ENCODE measurements around the gene REP15. TPM values are rescaled to one million over a fixed set of nuclear protein-coding genes. Genes with fewer than 3 reads are reported as not detected.

REP15 gene
- total and polyA plus RNA-seq, 2 experiments from 2014 or later, result 0.38 to 0.89 TPM

DNA sequence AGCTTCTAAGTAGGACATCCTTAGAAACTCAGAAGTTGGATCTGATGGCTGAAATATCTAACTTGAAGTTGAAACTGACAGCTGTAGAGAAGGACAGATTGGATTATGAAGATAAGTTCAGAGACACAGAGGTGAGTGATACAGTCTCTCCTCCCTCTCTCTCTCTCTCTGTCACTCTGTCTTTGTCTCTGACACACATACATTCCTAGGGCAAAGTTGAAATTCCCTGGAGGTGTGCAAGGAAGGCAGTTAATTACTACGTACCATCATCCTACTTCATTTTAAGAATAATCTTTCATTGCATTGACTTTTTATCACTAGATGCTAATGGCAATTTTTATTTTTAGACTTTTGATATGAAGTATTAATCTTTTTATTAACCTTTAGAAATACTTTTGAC, 46.2 kb upstream of the REP15 start:
- Histone ChIP-seq H3K4me2 (no peak overlapping the region), H3K4me3 (no peak overlapping the region), H3K27ac (ENCODE audit: low read depth) (no peak overlapping the region), H3K36me3 (ENCODE audit: insufficient read depth) (no peaks in the 10 kb centered on the region), H3K9me2 (ENCODE audit: insufficient read depth) (no peaks in the 10 kb centered on the region), H3K79me2 (replicated peaks; ENCODE audit: insufficient read depth) (no peaks in the 10 kb centered on the region), H4K20me1 (replicated peaks; ENCODE audit: insufficient read depth) (no peaks in the 10 kb centered on the region), H3K4me1 (ENCODE audit: insufficient read depth) (no peaks in the 10 kb centered on the region), H3K27me3 (ENCODE audit: insufficient read depth) (no peaks in the 10 kb centered on the region), H3F3A (replicated peaks; ENCODE audit: low read depth) (no peaks in the 10 kb centered on the region), H2AFZ (no peak overlapping the region)
- H3K4me3 Mint-ChIP-seq, result no peak overlapping the region
- H3K27me3 Mint-ChIP-seq (ENCODE audit: insufficient read depth, low read depth, poor library complexity), result peaks cover 2% of the 10 kb centered on the region
- no peak overlapping the region for H3K27ac Mint-ChIP-seq
- ATAC-seq (no peak), DNase-seq (ENCODE audit: low spot score) (no peak)
- TF ChIP-seq, protein P1, sequence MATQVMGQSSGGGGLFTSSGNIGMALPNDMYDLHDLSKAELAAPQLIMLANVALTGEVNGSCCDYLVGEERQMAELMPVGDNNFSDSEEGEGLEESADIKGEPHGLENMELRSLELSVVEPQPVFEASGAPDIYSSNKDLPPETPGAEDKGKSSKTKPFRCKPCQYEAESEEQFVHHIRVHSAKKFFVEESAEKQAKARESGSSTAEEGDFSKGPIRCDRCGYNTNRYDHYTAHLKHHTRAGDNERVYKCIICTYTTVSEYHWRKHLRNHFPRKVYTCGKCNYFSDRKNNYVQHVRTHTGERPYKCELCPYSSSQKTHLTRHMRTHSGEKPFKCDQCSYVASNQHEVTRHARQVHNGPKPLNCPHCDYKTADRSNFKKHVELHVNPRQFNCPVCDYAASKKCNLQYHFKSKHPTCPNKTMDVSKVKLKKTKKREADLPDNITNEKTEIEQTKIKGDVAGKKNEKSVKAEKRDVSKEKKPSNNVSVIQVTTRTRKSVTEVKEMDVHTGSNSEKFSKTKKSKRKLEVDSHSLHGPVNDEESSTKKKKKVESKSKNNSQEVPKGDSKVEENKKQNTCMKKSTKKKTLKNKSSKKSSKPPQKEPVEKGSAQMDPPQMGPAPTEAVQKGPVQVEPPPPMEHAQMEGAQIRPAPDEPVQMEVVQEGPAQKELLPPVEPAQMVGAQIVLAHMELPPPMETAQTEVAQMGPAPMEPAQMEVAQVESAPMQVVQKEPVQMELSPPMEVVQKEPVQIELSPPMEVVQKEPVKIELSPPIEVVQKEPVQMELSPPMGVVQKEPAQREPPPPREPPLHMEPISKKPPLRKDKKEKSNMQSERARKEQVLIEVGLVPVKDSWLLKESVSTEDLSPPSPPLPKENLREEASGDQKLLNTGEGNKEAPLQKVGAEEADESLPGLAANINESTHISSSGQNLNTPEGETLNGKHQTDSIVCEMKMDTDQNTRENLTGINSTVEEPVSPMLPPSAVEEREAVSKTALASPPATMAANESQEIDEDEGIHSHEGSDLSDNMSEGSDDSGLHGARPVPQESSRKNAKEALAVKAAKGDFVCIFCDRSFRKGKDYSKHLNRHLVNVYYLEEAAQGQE (IDR thresholded peaks at IDR 0.05; ENCODE audit: unreplicated experiment), result no peak
- TF ChIP-seq, protein P2, sequence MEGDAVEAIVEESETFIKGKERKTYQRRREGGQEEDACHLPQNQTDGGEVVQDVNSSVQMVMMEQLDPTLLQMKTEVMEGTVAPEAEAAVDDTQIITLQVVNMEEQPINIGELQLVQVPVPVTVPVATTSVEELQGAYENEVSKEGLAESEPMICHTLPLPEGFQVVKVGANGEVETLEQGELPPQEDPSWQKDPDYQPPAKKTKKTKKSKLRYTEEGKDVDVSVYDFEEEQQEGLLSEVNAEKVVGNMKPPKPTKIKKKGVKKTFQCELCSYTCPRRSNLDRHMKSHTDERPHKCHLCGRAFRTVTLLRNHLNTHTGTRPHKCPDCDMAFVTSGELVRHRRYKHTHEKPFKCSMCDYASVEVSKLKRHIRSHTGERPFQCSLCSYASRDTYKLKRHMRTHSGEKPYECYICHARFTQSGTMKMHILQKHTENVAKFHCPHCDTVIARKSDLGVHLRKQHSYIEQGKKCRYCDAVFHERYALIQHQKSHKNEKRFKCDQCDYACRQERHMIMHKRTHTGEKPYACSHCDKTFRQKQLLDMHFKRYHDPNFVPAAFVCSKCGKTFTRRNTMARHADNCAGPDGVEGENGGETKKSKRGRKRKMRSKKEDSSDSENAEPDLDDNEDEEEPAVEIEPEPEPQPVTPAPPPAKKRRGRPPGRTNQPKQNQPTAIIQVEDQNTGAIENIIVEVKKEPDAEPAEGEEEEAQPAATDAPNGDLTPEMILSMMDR (conservative IDR thresholded peaks at IDR 0.05; ENCODE audit: low read depth in 2 of 2), result no peak
- no peaks in the 10 kb centered on the region for H3K9me3 Mint-ChIP-seq
- no peaks in the 10 kb centered on the region for H3K4me1 Mint-ChIP-seq
- H3K36me3 Mint-ChIP-seq (ENCODE audit: low read depth), result peaks cover 4% of the 10 kb centered on the region; the same call in 1 of the 3 replicates

DNA sequence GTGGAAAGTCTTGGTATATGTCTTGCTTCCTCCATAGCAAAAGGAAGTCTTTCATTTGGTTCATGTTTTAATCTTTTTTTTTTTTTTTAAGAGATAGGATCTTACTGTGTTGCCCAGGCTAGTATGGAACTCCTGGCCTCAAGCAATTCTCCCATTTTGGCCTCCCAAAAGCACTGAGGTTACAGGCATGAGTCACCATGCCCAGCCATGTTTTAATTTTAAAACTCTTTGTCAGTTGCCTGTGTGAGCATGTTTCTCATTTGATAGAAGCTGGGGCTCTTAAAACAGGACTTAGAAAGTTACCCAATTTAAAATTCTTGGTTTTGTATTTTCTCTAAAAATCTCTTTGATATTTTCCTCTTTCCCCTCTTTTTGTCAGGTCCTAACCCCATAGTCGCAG, 45.0 kb upstream of the REP15 start:
- Histone ChIP-seq H3K4me2 (no peak overlapping the region), H3K9me2 (ENCODE audit: insufficient read depth) (no peaks in the 10 kb centered on the region), H3K27ac (ENCODE audit: low read depth) (no peak overlapping the region), H3K79me2 (replicated peaks; ENCODE audit: insufficient read depth) (no peaks in the 10 kb centered on the region), H3K4me1 (ENCODE audit: insufficient read depth) (no peaks in the 10 kb centered on the region), H3F3A (replicated peaks; ENCODE audit: low read depth) (no peaks in the 10 kb centered on the region), H3K36me3 (ENCODE audit: insufficient read depth) (no peaks in the 10 kb centered on the region), H2AFZ (no peak overlapping the region), H4K20me1 (replicated peaks; ENCODE audit: insufficient read depth) (no peaks in the 10 kb centered on the region), H3K4me3 (no peak overlapping the region), H3K27me3 (ENCODE audit: insufficient read depth) (no peaks in the 10 kb centered on the region)
- TF ChIP-seq, protein P3, sequence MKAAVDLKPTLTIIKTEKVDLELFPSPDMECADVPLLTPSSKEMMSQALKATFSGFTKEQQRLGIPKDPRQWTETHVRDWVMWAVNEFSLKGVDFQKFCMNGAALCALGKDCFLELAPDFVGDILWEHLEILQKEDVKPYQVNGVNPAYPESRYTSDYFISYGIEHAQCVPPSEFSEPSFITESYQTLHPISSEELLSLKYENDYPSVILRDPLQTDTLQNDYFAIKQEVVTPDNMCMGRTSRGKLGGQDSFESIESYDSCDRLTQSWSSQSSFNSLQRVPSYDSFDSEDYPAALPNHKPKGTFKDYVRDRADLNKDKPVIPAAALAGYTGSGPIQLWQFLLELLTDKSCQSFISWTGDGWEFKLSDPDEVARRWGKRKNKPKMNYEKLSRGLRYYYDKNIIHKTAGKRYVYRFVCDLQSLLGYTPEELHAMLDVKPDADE (IDR thresholded peaks at IDR 0.05), result no peak
- TF ChIP-seq ZNF331 (CRISPR knock-in tag; IDR thresholded peaks at IDR 0.05; ENCODE audit: low read depth), result no peak
- TF ChIP-seq ZNF114 (CRISPR knock-in tag; IDR thresholded peaks at IDR 0.05), result no peak
- no peak overlapping the region for H3K27ac Mint-ChIP-seq
- H3K36me3 Mint-ChIP-seq (ENCODE audit: low read depth), result peaks cover 4% of the 10 kb centered on the region; the same call in 1 of the 3 replicates
- DNase-seq (ENCODE audit: low spot score), result no peak
- H3K27me3 Mint-ChIP-seq (ENCODE audit: insufficient read depth, low read depth, poor library complexity), result peaks cover 2% of the 10 kb centered on the region
- no peaks in the 10 kb centered on the region for H3K4me1 Mint-ChIP-seq
- ATAC-seq, result no peak
- no peaks in the 10 kb centered on the region for H3K9me3 Mint-ChIP-seq
- no peak overlapping the region for H3K4me3 Mint-ChIP-seq

Data from GM23338 (cell line).